K562 (cell line): ENCODE results near the gene FHIT. TPM values are rescaled to one million over a fixed set of nuclear protein-coding genes. Genes with fewer than 3 reads are reported as not detected.

Experiments used
- ATAC-seq: fragments of 200-7000 bp; cut with Tn5 transposase; 3 replicates; pipeline ENCODE4 v1.9.1; 2020; ENCODE audit warnings: moderate library complexity
- BruUV-seq: library from RNA; stranded (reverse); fragments of 400-500 nt; replicated peaks from 2 replicates; lab custom pipeline; 2021; lab: Mats Ljungman, UMichigan
- CTCF ChIA-PET: fragments of 300-600 bp; formaldehyde crosslinking; extraction: SDS; loops from one replicate; lab custom pipeline; 2021; ENCODE audit warnings: low intra/inter-chr PET ratio; lab: Yijun Ruan, JAX
- POLR2A ChIA-PET: fragments of 300-600, 350-650 bp; sonication (Branson Sonifier 250); formaldehyde crosslinking; extraction: SDS; loops from one replicate; lab custom pipeline; 2021; ENCODE audit warnings: antibody characterized with exemption, inconsistent platforms; lab: Yijun Ruan, JAX
- DNase-seq, 4 experiments: peaks; one replicate each; pipeline versions ENCODE4 v3.0.0 to v3.0.0-alpha.2; 2011 to 2018; ENCODE audit warnings: low spot score in 3 of 4, mixed read lengths in 3 of 4; ENCODE audit errors: extremely low read depth in 1 of 4
- FAIRE-seq: peaks from 2 replicates; lab custom pipeline; 2011; peaks lifted over from hg19 to GRCh38; lab: Jason Lieb, UNC
- H2AFZ ChIP-seq: 2 replicates; pipeline ENCODE4 v1.6.0; 2011; ENCODE audit warnings: low read depth, low read length, control low read depth, inconsistent platforms
- H3K27ac ChIP-seq: fragments of 200-600 bp; 3 replicates; pipeline ENCODE4 v1.8.0; 2011; ENCODE audit warnings: low read depth, mild to moderate bottlenecking, control low read depth, inconsistent platforms, low read length, moderate library complexity, mixed read lengths; ENCODE audit errors: extremely low read depth
- H3K27me3 ChIP-seq, 2 experiments: fragments of 300-600 bp in 1 of 2; 2 replicates in 1 of 2; 3 replicates in 1 of 2; pipeline versions ENCODE4 v1.6.0 to v1.8.0; 2011; ENCODE audit warnings: inconsistent platforms in 2 of 2, low read length in 2 of 2, mild to moderate bottlenecking in 1 of 2, mixed read lengths in 1 of 2, moderate library complexity in 1 of 2; ENCODE audit not compliant: control insufficient read depth in 2 of 2, insufficient read depth in 2 of 2
- H3K36me3 ChIP-seq: fragments of 300-600 bp; 3 replicates; pipeline ENCODE4 v1.8.0; 2011; ENCODE audit warnings: mild to moderate bottlenecking, low read length, inconsistent platforms; ENCODE audit not compliant: control insufficient read depth, insufficient read depth
- H3K4me1 ChIP-seq, 2 experiments: fragments of 200-600 bp in 1 of 2; replicated peaks in 1 of 2; 2 replicates in 1 of 2; 3 replicates in 1 of 2; pipeline versions ENCODE4 v1.5.1 to v1.8.0; 2011; ENCODE audit warnings: inconsistent platforms in 2 of 2, low read length in 2 of 2, mild to moderate bottlenecking in 1 of 2, mixed read lengths in 1 of 2, moderate library complexity in 1 of 2; ENCODE audit not compliant: control insufficient read depth in 2 of 2, insufficient read depth in 2 of 2
- H3K4me2 ChIP-seq: 2 replicates; pipeline ENCODE4 v1.6.1; 2011; ENCODE audit warnings: low read length, control low read depth, inconsistent platforms, mixed read lengths; ENCODE audit not compliant: insufficient read depth
- H3K4me3 ChIP-seq: fragments of 200-600 bp; sonication (generic), shearing (Covaris generic); 2 replicates; pipeline ENCODE4 v1.5.1; 2016; ENCODE audit warnings: control low read depth, inconsistent platforms
- H3K79me2 ChIP-seq: fragments of 200-600 bp; 3 replicates; pipeline ENCODE4 v1.8.0; 2011; ENCODE audit warnings: low read length, inconsistent platforms; ENCODE audit not compliant: control insufficient read depth, insufficient read depth
- H3K9ac ChIP-seq, 2 experiments: 2 replicates each; pipeline versions ENCODE4 v1.6.0 to v1.6.1; 2011; ENCODE audit warnings: low read depth in 2 of 2, low read length in 2 of 2, control low read depth in 1 of 2, inconsistent platforms in 1 of 2, mild to moderate bottlenecking in 1 of 2, mixed read lengths in 1 of 2; ENCODE audit not compliant: insufficient read depth in 1 of 2
- H3K9me1 ChIP-seq: one replicate; pipeline ENCODE4 v1.6.0; 2011; ENCODE audit warnings: inconsistent platforms, mild to moderate bottlenecking, low read length, moderate library complexity; ENCODE audit not compliant: control insufficient read depth, insufficient read depth
- H3K9me3 ChIP-seq: replicated peaks from 2 replicates; pipeline ENCODE4 v1.5.1; 2011; ENCODE audit warnings: low read depth, low read length, inconsistent platforms; ENCODE audit not compliant: control insufficient read depth, insufficient read depth
- H4K20me1 ChIP-seq: replicated peaks from 2 replicates; pipeline ENCODE4 v1.6.1; 2011; ENCODE audit warnings: low read length, inconsistent platforms, mixed read lengths; ENCODE audit not compliant: control insufficient read depth, insufficient read depth
- ARID1B ChIP-seq: fragments of 450-650 bp; IDR thresholded peaks from 2 replicates; pipeline ENCODE4 v1.6.1; 2016; ENCODE audit warnings: antibody characterized with exemption, mild to moderate bottlenecking, inconsistent platforms
- BRD9 ChIP-seq: fragments of 450-650 bp; IDR thresholded peaks from 2 replicates; pipeline ENCODE4 v1.6.1; 2018; ENCODE audit warnings: low read depth; ENCODE audit not compliant: partially characterized antibody
- EP400 ChIP-seq: fragments of 450-650 bp; IDR thresholded peaks from 2 replicates; pipeline ENCODE4 v1.6.1; 2017; ENCODE audit warnings: antibody characterized with exemption, mild to moderate bottlenecking, moderate library complexity
- ETV5 ChIP-seq: sonication (generic); formaldehyde crosslinking; IDR thresholded peaks from 2 replicates; pipeline ENCODE4 v1.4.0; 2020; ENCODE audit warnings: low read depth, mild to moderate bottlenecking, missing genetic modification reagents
- GATAD2B ChIP-seq: fragments of 450-650 bp; IDR thresholded peaks from 2 replicates; pipeline ENCODE4 v1.6.1; 2017; ENCODE audit warnings: mild to moderate bottlenecking, borderline replicate concordance
- MTA2 ChIP-seq: fragments of 450-650 bp; IDR thresholded peaks from 2 replicates; pipeline ENCODE4 v1.6.1; 2016; ENCODE audit warnings: low read depth
- NFYB ChIP-seq: IDR thresholded peaks from 2 replicates; pipeline ENCODE4 v1.6.1; 2011; ENCODE audit warnings: mild to moderate bottlenecking, moderate library complexity; ENCODE audit not compliant: insufficient read length; ENCODE audit errors: extremely low read depth
- SMARCC2 ChIP-seq: fragments of 450-650 bp; IDR thresholded peaks from 2 replicates; pipeline ENCODE4 v1.6.1; 2017; ENCODE audit warnings: antibody characterized with exemption, moderate library complexity, mild to moderate bottlenecking, low read depth
- SOX6 ChIP-seq: fragments of 450-650 bp; IDR thresholded peaks from 2 replicates; pipeline ENCODE4 v1.6.1; 2014; ENCODE audit warnings: mild to moderate bottlenecking
- SREBF1 ChIP-seq: fragments of 150-350 bp; IDR thresholded peaks from 2 replicates; pipeline ENCODE4 v1.6.1; 2014; ENCODE audit warnings: antibody characterized with exemption, low read depth, low read length, borderline replicate concordance
- ZNF41 ChIP-seq: fragments of 250-450 bp; sonication (Bioruptor Pico); conservative IDR thresholded peaks from 2 replicates; pipeline ENCODE4 v1.4.0; 2020; ENCODE audit warnings: mild to moderate bottlenecking
- WGBS: fragments of 100-300 bp; shearing (Covaris generic); methylation state at CpG from one replicate; pipeline ENCODE4 v1.1.6; 2016; ENCODE audit warnings: low coverage, mixed read lengths; ENCODE audit not compliant: insufficient coverage; ENCODE audit errors: missing lambda C conversion rate; 5-methylcytosine and 5-hydroxymethylcytosine counted together
- in situ Hi-C: fragments of 300-500 bp; cut with MboI; formaldehyde crosslinking; loops from 4 replicates; pipeline ENCODE4 v1.15.0; 2018; ENCODE audit warnings: inconsistent platforms, mixed read lengths
- intact Hi-C: fragments of 100-400 bp; cut with micrococcal nuclease; formaldehyde crosslinking; loops from 2 replicates; pipeline ENCODE4 v1.14.2; 2022
- polyA plus RNA-seq, 8 experiments: library from polyadenylated mRNA; depleted of rRNA in 4 of 8; stranded (reverse) in 5 of 8; unstranded in 3 of 8; fragments of >200 nt; fragmentation: Nextera tagmentation in 2 of 8; fragmentation: Illumina TruSeq in 1 of 8; extraction: Ambion mirVana in 2 of 8; extraction: Trizol in 1 of 8; gene quantifications; 2 replicates each; pipeline versions ENCODE4 v1.2.1 to v1.2.3, GENCODE V29; 2011 to 2014; ENCODE audit warnings: inconsistent platforms in 1 of 8, missing spikeins in 1 of 8
- total RNA-seq, 7 experiments: library from RNA; depleted of rRNA in 6 of 7; stranded (reverse); fragments of >200 nt in 6 of 7; fragmentation: Illumina TruSeq in 2 of 7; extraction: Trizol in 2 of 7; gene quantifications; 2 replicates each; pipeline versions ENCODE4 v1.2.1 to v1.2.3, GENCODE V29; 2011 to 2021; ENCODE audit warnings: low replicate concordance in 1 of 7
- TF ChIP-seq, protein P1 (sequence below): sonication (generic); formaldehyde crosslinking; IDR thresholded peaks from 2 replicates; pipeline ENCODE4 v1.8.0; 2022; ENCODE audit warnings: missing genetic modification reagents, mild to moderate bottlenecking, borderline replicate concordance
- TF ChIP-seq, protein P2 (sequence below), 2 experiments: IDR thresholded peaks; 2 replicates each; pipeline ENCODE4 v1.6.1; 2011; ENCODE audit warnings: borderline replicate concordance in 1 of 2, control low read depth in 1 of 2, low read depth in 1 of 2, low read length in 1 of 2, mild to moderate bottlenecking in 1 of 2, mixed read lengths in 1 of 2, moderate library complexity in 1 of 2; ENCODE audit not compliant: insufficient read depth in 1 of 2, insufficient read length in 1 of 2, poor library complexity in 1 of 2, severe bottlenecking in 1 of 2; ENCODE audit errors: extremely low read depth in 1 of 2
- TF ChIP-seq, protein P3 (sequence below): fragments of 450-650 bp; formaldehyde crosslinking; IDR thresholded peaks from 2 replicates; pipeline ENCODE4 v1.4.0; 2020; ENCODE audit warnings: mild to moderate bottlenecking, moderate library complexity

Gene FHIT
- total and polyA plus RNA-seq, 9 of the 15 experiments (the other 6 are each of a cell fraction or from before 2014, with no cell fraction given) = 1.7 to 9.1 (median 4.3) TPM

DNA sequence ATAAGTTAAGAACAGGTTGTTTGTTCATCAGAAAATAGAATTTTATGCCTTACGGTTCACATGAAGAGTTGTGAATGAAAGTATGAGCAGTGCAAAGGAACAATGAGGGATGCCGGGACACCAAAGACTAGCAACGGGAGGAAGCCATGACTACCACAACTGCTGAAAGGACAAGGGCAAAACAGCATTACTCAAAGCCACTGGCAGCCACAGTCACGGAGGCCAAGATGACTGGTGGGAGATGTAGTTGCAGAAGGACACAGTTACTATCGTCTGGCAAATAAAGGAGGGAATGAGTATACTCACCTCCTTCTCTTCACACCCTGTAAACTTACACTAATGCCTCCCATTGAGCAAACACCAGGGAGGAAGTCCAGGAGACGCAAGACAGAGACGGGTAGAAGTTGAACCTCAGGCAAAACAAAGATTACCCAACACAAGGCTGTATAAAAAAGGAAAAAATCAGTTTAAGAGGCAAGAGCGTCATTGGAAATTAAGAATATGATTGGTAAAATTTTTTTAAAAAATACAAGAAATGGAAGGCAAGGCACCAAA is 675.5 kb downstream of the FHIT start (continued):
- TF ChIP-seq EP400 (no peak), GATAD2B (no peak)
- TF ChIP-seq, protein P1, sequence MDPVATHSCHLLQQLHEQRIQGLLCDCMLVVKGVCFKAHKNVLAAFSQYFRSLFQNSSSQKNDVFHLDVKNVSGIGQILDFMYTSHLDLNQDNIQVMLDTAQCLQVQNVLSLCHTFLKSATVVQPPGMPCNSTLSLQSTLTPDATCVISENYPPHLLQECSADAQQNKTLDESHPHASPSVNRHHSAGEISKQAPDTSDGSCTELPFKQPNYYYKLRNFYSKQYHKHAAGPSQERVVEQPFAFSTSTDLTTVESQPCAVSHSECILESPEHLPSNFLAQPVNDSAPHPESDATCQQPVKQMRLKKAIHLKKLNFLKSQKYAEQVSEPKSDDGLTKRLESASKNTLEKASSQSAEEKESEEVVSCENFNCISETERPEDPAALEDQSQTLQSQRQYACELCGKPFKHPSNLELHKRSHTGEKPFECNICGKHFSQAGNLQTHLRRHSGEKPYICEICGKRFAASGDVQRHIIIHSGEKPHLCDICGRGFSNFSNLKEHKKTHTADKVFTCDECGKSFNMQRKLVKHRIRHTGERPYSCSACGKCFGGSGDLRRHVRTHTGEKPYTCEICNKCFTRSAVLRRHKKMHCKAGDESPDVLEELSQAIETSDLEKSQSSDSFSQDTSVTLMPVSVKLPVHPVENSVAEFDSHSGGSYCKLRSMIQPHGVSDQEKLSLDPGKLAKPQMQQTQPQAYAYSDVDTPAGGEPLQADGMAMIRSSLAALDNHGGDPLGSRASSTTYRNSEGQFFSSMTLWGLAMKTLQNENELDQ (CRISPR knock-in tag) = no peak

DNA sequence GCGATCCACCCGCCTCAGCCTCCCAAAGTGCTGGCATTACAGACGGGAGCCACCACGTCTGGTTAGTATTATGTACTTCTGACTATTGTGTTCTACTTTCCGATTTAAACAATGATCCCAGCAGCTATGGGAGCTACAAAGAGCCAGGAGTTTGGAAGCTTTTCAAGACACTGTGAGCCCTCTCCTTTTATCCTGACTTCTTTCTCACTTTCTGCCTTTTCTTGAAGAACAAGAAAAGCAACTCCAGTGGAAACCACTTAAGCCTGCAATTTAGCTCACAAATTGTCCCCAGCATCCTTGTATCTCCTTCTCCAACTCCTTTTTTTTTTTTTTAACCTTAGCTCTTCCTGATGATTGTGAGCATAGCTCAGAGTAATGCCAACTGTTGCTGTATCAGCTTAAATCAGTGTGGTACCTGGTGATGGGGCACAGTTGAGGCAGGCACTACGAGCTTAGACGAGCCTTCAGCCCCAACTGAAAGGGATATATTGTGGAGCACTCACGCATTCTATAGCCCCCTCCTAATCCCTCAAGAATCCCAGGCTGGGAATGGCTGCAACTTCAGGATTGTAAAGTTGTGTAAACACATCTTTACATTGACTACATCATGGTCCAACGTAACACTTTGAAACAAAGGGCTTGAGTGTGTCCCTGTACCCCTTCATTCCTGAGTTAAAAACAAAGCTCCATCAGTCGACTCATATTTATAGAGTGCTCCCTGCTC is 677.0 kb downstream of the FHIT start:
- no peak for ATAC-seq
- TF ChIP-seq ZNF41 (CRISPR knock-in tag) = no peak
- no peak for TF ChIP-seq SOX6
- no peak for TF ChIP-seq SMARCC2
- no peak for TF ChIP-seq ARID1B
- no peak for TF ChIP-seq MTA2
- TF ChIP-seq, protein P2, sequence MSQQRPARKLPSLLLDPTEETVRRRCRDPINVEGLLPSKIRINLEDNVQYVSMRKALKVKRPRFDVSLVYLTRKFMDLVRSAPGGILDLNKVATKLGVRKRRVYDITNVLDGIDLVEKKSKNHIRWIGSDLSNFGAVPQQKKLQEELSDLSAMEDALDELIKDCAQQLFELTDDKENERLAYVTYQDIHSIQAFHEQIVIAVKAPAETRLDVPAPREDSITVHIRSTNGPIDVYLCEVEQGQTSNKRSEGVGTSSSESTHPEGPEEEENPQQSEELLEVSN (IDR thresholded peaks at IDR 0.05; ENCODE audit: borderline replicate concordance in 1 of 2, extremely low read depth in 1 of 2, insufficient read depth in 1 of 2, insufficient read length in 1 of 2, low read depth in 1 of 2, low read length in 1 of 2, poor library complexity in 1 of 2, severe bottlenecking in 1 of 2) = no peak
- TF ChIP-seq, protein P3, sequence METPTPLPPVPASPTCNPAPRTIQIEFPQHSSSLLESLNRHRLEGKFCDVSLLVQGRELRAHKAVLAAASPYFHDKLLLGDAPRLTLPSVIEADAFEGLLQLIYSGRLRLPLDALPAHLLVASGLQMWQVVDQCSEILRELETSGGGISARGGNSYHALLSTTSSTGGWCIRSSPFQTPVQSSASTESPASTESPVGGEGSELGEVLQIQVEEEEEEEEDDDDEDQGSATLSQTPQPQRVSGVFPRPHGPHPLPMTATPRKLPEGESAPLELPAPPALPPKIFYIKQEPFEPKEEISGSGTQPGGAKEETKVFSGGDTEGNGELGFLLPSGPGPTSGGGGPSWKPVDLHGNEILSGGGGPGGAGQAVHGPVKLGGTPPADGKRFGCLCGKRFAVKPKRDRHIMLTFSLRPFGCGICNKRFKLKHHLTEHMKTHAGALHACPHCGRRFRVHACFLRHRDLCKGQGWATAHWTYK (CRISPR knock-in tag) = no peak
- TF ChIP-seq SREBF1 = no peak
- no peak for TF ChIP-seq ETV5 (CRISPR knock-in tag)
- no peak for TF ChIP-seq NFYB
- TF ChIP-seq BRD9 = no peak
- BruUV-seq = no TSS peak
- Histone ChIP-seq H3K27me3 (no peaks in the 10 kb centered on the region), H3K27ac (no peak overlapping the region), H3K4me3 (no peak overlapping the region), H3K9ac (no peak overlapping the region), H3K36me3 (no peaks in the 10 kb centered on the region), H3K9me1 (no peaks in the 10 kb centered on the region), H3K4me2 (no peak overlapping the region), H4K20me1 (no peaks in the 10 kb centered on the region), H2AFZ (no peak overlapping the region), H3K4me1 (no peaks in the 10 kb centered on the region), H3K9me3 (no peaks in the 10 kb centered on the region), H3K79me2 (no peaks in the 10 kb centered on the region)
- intact Hi-C loops (no loop called here), in situ Hi-C loops (no loop called here)
- CTCF ChIA-PET = no interaction called here
- DNase-seq = no peak
- POLR2A ChIA-PET = no interaction called here
- WGBS = 0% methylated on average over 1 of the region's 10 CpGs
- no peak for FAIRE-seq
